PC-9 (cell line): Measurements from ENCODE around the gene DRD4. TPM values are rescaled to one million over a fixed set of nuclear protein-coding genes. Genes with fewer than 3 reads are reported as not detected.

Source experiments
- BruUV-seq: library from RNA; stranded (reverse); fragments of 400-500 nt; replicated peaks from 2 replicates; lab custom pipeline; 2021; lab: Mats Ljungman, UMichigan
- CTCF ChIA-PET: fragments of 300-600 bp; sonication (Branson Sonifier 250); formaldehyde crosslinking; loops from one replicate; lab custom pipeline; 2022; ENCODE audit warnings: antibody characterized with exemption; lab: Charles Lee
- POLR2A ChIA-PET: fragments of 300-600 bp; sonication (Branson Sonifier 250); formaldehyde crosslinking; loops from one replicate; lab custom pipeline; 2022; ENCODE audit warnings: antibody characterized with exemption; ENCODE audit not compliant: unreplicated experiment; lab: Charles Lee
- DNase-seq, 2 experiments: peaks; one replicate each; pipeline versions ENCODE4 v3.0.0 to v3.0.0-alpha.2; 2015 to 2022; ENCODE audit warnings: mixed read lengths in 1 of 2
- H2AFZ ChIP-seq: fragments of 200-600 bp; sonication (generic); 2 replicates; pipeline ENCODE4 v1.8.1; 2017; ENCODE audit warnings: antibody characterized with exemption
- H3F3A ChIP-seq: fragments of 200-600 bp; sonication (generic); 2 replicates; pipeline ENCODE4 v1.8.1; 2017; ENCODE audit warnings: antibody characterized with exemption, mild to moderate bottlenecking, low read depth; ENCODE audit not compliant: insufficient read depth
- H3K27ac ChIP-seq: fragments of 200-600 bp; sonication (generic); 2 replicates; pipeline ENCODE4 v1.6.1; 2016; ENCODE audit warnings: mixed run types
- H3K27me3 ChIP-seq: fragments of 200-600 bp; sonication (generic); 2 replicates; pipeline ENCODE4 v1.6.1; 2016; ENCODE audit warnings: low read depth, mixed run types; ENCODE audit not compliant: insufficient read depth
- H3K36me3 ChIP-seq: fragments of 200-600 bp; sonication (generic); 2 replicates; pipeline ENCODE4 v1.6.1; 2016; ENCODE audit warnings: low read depth, mixed run types
- H3K4me1 ChIP-seq: fragments of 200-600 bp; sonication (generic); replicated peaks from 2 replicates; pipeline ENCODE4 v1.6.1; 2016; ENCODE audit warnings: mixed run types; ENCODE audit not compliant: insufficient read depth
- H3K4me2 ChIP-seq: fragments of 200-600 bp; sonication (generic); 2 replicates; pipeline ENCODE4 v1.6.1; 2017; ENCODE audit warnings: mixed run types
- H3K4me3 ChIP-seq: fragments of 200-600 bp; sonication (generic); 2 replicates; pipeline ENCODE4 v1.6.1; 2016; ENCODE audit warnings: mixed run types
- H3K79me2 ChIP-seq: fragments of 200-600 bp; sonication (generic); 2 replicates; pipeline ENCODE4 v1.6.1; 2017; ENCODE audit warnings: low read depth, mixed run types
- H3K9me2 ChIP-seq: fragments of 200-600 bp; sonication (generic); 2 replicates; pipeline ENCODE4 v1.8.1; 2017; ENCODE audit warnings: mild to moderate bottlenecking; ENCODE audit not compliant: insufficient read depth
- H3K9me3 ChIP-seq: fragments of 200-600 bp; sonication (generic); 2 replicates; pipeline ENCODE4 v1.8.1; 2016; ENCODE audit warnings: low read depth; ENCODE audit not compliant: insufficient read depth
- H4K20me1 ChIP-seq: fragments of 200-600 bp; sonication (generic); 2 replicates; pipeline ENCODE4 v1.8.1; 2017; ENCODE audit not compliant: insufficient read depth
- EZH2 ChIP-seq: fragments of 200-600 bp; sonication (generic); IDR thresholded peaks from 2 replicates; pipeline ENCODE4 v1.8.0; 2017; ENCODE audit warnings: antibody characterized with exemption, low read depth
- intact Hi-C: fragments of 100-400 bp; cut with micrococcal nuclease; formaldehyde crosslinking; loops from one replicate; pipeline ENCODE4 v1.10.0; 2022; ENCODE audit not compliant: unreplicated experiment
- total RNA-seq: library from RNA; stranded (reverse); gene quantifications from 2 replicates; pipeline ENCODE4 v1.2.3, GENCODE V29; 2021
- TF ChIP-seq, protein P1 (sequence below): fragments of 200-600 bp; sonication (generic); conservative IDR thresholded peaks from 2 replicates; pipeline ENCODE4 v1.6.1; 2017; ENCODE audit warnings: mixed run types, antibody characterized with exemption, mild to moderate bottlenecking, moderate library complexity

DRD4 gene
- total RNA-seq, 1 experiment from 2014 or later: 0.35 TPM

DNA sequence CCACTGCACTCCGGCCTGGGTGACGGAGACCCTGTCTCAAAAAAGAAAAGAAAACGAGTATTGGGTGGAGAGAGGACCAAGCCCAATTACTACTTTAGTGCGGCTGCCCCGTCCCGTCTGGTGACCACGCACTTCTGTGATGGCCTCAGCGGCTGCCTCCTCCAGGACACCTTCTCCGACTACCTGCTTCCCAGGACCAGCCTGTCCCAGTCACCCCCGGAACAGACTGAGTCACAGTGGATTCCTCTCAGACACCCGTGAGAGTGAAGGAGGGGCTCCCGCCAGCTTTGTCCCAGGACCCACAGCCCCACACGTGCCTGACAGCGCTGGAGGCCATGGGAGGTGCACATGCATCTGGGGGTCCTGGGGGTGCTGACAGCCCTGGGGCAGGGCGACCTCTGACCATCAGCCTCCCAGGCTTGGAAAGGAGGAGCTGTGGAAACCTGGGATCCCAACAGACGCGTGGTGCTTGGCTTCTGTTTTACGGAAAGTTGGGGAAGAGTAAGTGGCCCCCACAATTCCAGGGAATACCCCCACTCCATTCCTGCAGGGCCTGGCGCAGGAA is 4.8 kb downstream of the DRD4 start:
- Histone ChIP-seq H3K36me3 (no peaks in the 10 kb centered on the region), H3F3A (peaks cover 18% of the 10 kb centered on the region; the same call in 1 of the 2 replicates), H3K9me2 (no peaks in the 10 kb centered on the region), H4K20me1 (no peaks in the 10 kb centered on the region), H3K27ac (no peak overlapping the region), H3K27me3 (no peaks in the 10 kb centered on the region), H3K4me2 (no peak overlapping the region), H3K4me3 (no peak overlapping the region), H3K4me1 (no peaks in the 10 kb centered on the region), H3K79me2 (no peaks in the 10 kb centered on the region), H2AFZ (no peak overlapping the region), H3K9me3 (no peaks in the 10 kb centered on the region)
- TF ChIP-seq, protein P1, sequence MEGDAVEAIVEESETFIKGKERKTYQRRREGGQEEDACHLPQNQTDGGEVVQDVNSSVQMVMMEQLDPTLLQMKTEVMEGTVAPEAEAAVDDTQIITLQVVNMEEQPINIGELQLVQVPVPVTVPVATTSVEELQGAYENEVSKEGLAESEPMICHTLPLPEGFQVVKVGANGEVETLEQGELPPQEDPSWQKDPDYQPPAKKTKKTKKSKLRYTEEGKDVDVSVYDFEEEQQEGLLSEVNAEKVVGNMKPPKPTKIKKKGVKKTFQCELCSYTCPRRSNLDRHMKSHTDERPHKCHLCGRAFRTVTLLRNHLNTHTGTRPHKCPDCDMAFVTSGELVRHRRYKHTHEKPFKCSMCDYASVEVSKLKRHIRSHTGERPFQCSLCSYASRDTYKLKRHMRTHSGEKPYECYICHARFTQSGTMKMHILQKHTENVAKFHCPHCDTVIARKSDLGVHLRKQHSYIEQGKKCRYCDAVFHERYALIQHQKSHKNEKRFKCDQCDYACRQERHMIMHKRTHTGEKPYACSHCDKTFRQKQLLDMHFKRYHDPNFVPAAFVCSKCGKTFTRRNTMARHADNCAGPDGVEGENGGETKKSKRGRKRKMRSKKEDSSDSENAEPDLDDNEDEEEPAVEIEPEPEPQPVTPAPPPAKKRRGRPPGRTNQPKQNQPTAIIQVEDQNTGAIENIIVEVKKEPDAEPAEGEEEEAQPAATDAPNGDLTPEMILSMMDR: no peak
- no peak for TF ChIP-seq EZH2
- no TSS peak for BruUV-seq
- no peak for DNase-seq
- CTCF ChIA-PET: no interaction called here
- POLR2A ChIA-PET: no interaction called here
- intact Hi-C loops: no loop called here

DNA sequence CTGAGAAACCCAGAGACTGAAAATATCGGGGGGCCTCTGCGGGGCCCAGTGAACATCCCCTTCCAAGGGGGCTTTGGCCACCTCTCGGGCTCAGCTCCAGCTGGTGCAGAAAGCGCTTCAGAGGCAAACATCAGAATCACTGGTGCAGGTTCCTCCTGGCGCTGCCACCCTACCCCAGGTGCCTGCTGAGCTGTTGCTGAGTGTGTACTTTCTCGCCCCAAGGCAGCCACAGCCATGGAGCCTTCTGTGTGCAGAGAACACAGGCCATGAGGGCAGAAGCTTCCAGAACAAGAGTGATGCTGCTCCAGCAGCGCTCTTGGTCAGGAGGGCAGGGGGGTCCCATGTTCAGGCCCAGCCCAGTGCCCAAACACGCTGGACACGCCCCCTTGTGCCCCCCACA is 6.3 kb downstream of the DRD4 start:
- H3K9me3 ChIP-seq: no peaks in the 10 kb centered on the region
- no peaks in the 10 kb centered on the region for H4K20me1 ChIP-seq
- no peaks in the 10 kb centered on the region for H3K4me1 ChIP-seq
- DNase-seq: no peak
- H3K4me2 ChIP-seq: no peak overlapping the region
- H3K27me3 ChIP-seq: no peaks in the 10 kb centered on the region
- no peaks in the 10 kb centered on the region for H3K79me2 ChIP-seq
- ChIA-PET POLR2A (no interaction called here), CTCF (no interaction called here)
- no peak overlapping the region for H2AFZ ChIP-seq
- H3F3A ChIP-seq: peaks cover 20% of the 10 kb centered on the region; the same call in 1 of the 2 replicates
- intact Hi-C loops: no loop called here
- no peaks in the 10 kb centered on the region for H3K9me2 ChIP-seq
- H3K36me3 ChIP-seq: no peaks in the 10 kb centered on the region
- no TSS peak for BruUV-seq
- TF ChIP-seq, protein P1: no peak
- no peak for TF ChIP-seq EZH2
- H3K4me3 ChIP-seq: no peak overlapping the region
- H3K27ac ChIP-seq: no peak overlapping the region

DNA sequence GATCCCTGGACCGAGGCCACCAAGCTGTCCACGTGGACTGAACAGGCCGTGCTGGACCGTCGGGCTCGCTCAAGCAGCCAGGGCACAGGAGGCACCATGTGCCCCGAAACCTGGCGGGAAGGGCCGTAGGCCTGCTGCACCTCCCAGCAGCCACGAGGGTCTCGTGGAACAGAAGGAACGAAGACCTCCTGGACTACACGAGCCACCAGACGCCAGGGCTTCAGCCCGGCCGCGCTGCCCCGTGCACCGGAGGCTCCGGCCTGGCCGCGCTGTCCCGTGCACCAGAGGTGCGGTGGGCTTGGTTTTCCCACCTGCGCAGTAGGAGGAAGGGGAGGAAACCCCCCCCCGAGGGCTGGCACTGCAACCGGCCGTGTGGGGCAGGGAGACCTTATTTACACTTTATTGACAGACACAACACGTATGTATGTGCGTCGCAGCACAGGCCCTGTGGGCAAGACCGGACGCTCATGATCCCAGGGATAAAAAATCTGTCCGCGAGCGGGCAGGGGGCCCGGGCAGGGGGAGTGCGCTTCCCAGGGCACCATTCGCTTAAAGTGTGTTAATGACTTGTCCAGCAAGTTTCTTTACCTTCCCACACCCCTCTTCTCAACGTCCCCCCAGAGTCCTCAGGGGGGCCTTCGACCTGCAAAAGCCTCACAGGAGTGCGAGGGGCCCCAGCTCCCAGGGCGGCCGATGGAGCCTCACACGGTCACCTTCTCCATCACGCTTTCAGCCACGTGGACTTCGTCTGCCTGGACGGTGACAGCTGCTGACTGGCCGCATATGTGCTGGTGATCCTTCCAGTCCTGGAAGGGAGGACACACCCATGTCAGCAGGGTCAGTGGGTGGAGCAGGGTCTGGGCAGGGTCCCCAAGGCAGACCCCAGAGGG is 7.0 kb downstream of the DRD4 start:
- H4K20me1 ChIP-seq: no peaks in the 10 kb centered on the region
- no peaks in the 10 kb centered on the region for H3K36me3 ChIP-seq
- no peak overlapping the region for H3K4me2 ChIP-seq
- no peaks in the 10 kb centered on the region for H3K4me1 ChIP-seq
- BruUV-seq: no TSS peak
- ChIA-PET CTCF (no interaction called here), POLR2A (no interaction called here)
- H3K27me3 ChIP-seq: no peaks in the 10 kb centered on the region
- H3K4me3 ChIP-seq: no peak overlapping the region
- no peak overlapping the region for H3K27ac ChIP-seq
- no peaks in the 10 kb centered on the region for H3K79me2 ChIP-seq
- H3K9me2 ChIP-seq: no peaks in the 10 kb centered on the region
- DNase-seq: no peak
- H2AFZ ChIP-seq: no peak overlapping the region
- peaks cover 20% of the 10 kb centered on the region; the same call in 1 of the 2 replicates for H3F3A ChIP-seq
- TF ChIP-seq, protein P1: no peak
- no peak for TF ChIP-seq EZH2
- H3K9me3 ChIP-seq: no peaks in the 10 kb centered on the region
- intact Hi-C loops: no loop called here
